Measurements from ENCODE around the gene BRCA1.

GRCh38 chr17:43169561-43170139 lies 44.5 kb upstream of the BRCA1 start:
- TF ChIP-seq POLR2A (IDR thresholded peaks at IDR 0.05) (no peak), CTCF (IDR thresholded peaks at IDR 0.05) (no peak)

Data from right lobe of liver (tissue), 4 donors.